Measurements from ENCODE around the gene PRKCQ.

DNA sequence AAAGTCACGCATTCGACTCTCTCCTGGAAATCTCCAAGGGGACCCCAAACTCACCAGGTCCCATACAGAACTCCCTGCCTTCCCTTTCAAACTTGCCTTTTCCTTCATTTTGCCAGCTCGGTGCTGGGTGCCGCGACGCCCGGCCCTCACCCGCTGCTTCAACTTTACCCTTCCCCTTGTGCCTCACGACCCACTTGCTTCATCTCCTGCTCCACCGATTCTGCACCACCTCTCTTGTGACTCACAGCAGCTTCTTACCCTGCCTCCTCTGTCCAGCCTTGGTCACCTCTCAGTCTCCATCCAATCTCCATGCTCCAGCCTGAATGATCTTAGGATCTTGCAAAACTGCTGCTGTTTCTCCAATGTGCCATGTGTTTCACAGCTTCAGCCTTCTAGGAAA, 59.9 kb downstream of the PRKCQ start:
- TF ChIP-seq, protein P1, sequence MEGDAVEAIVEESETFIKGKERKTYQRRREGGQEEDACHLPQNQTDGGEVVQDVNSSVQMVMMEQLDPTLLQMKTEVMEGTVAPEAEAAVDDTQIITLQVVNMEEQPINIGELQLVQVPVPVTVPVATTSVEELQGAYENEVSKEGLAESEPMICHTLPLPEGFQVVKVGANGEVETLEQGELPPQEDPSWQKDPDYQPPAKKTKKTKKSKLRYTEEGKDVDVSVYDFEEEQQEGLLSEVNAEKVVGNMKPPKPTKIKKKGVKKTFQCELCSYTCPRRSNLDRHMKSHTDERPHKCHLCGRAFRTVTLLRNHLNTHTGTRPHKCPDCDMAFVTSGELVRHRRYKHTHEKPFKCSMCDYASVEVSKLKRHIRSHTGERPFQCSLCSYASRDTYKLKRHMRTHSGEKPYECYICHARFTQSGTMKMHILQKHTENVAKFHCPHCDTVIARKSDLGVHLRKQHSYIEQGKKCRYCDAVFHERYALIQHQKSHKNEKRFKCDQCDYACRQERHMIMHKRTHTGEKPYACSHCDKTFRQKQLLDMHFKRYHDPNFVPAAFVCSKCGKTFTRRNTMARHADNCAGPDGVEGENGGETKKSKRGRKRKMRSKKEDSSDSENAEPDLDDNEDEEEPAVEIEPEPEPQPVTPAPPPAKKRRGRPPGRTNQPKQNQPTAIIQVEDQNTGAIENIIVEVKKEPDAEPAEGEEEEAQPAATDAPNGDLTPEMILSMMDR (IDR thresholded peaks at IDR 0.05; ENCODE audit: low read length): no peak
- TF ChIP-seq EZH2 (optimal IDR thresholded peaks at IDR 0.05; ENCODE audit: low read depth, low read length): no peak

All from MM.1S (cell line).